K562 (cell line): ENCODE results near the gene FOXA3. TPM values are rescaled to one million over a fixed set of nuclear protein-coding genes. Genes with fewer than 3 reads are reported as not detected.

Experiments
- ATAC-seq: fragments of 200-7000 bp; cut with Tn5 transposase; 3 replicates; pipeline ENCODE4 v1.9.1; 2020; ENCODE audit warnings: moderate library complexity
- BruUV-seq: library from RNA; stranded (reverse); fragments of 400-500 nt; replicated peaks from 2 replicates; lab custom pipeline; 2021; lab: Mats Ljungman, UMichigan
- CTCF ChIA-PET: fragments of 300-600 bp; formaldehyde crosslinking; extraction: SDS; loops from one replicate; lab custom pipeline; 2021; ENCODE audit warnings: low intra/inter-chr PET ratio; lab: Yijun Ruan, JAX
- POLR2A ChIA-PET: fragments of 300-600, 350-650 bp; sonication (Branson Sonifier 250); formaldehyde crosslinking; extraction: SDS; loops from one replicate; lab custom pipeline; 2021; ENCODE audit warnings: antibody characterized with exemption, inconsistent platforms; lab: Yijun Ruan, JAX
- DNase-seq, 4 experiments: peaks; one replicate each; pipeline versions ENCODE4 v3.0.0 to v3.0.0-alpha.2; 2011 to 2018; ENCODE audit warnings: low spot score in 3 of 4, mixed read lengths in 3 of 4; ENCODE audit errors: extremely low read depth in 1 of 4
- FAIRE-seq: peaks from 2 replicates; lab custom pipeline; 2011; peaks lifted over from hg19 to GRCh38; lab: Jason Lieb, UNC
- H2AFZ ChIP-seq: 2 replicates; pipeline ENCODE4 v1.6.0; 2011; ENCODE audit warnings: low read depth, low read length, control low read depth, inconsistent platforms
- H3K27ac ChIP-seq: fragments of 200-600 bp; 3 replicates; pipeline ENCODE4 v1.8.0; 2011; ENCODE audit warnings: low read depth, mild to moderate bottlenecking, control low read depth, inconsistent platforms, low read length, moderate library complexity, mixed read lengths; ENCODE audit errors: extremely low read depth
- H3K27me3 ChIP-seq, 2 experiments: fragments of 300-600 bp in 1 of 2; 2 replicates in 1 of 2; 3 replicates in 1 of 2; pipeline versions ENCODE4 v1.6.0 to v1.8.0; 2011; ENCODE audit warnings: inconsistent platforms in 2 of 2, low read length in 2 of 2, mild to moderate bottlenecking in 1 of 2, mixed read lengths in 1 of 2, moderate library complexity in 1 of 2; ENCODE audit not compliant: control insufficient read depth in 2 of 2, insufficient read depth in 2 of 2
- H3K36me3 ChIP-seq: fragments of 300-600 bp; 3 replicates; pipeline ENCODE4 v1.8.0; 2011; ENCODE audit warnings: mild to moderate bottlenecking, low read length, inconsistent platforms; ENCODE audit not compliant: control insufficient read depth, insufficient read depth
- H3K4me1 ChIP-seq, 2 experiments: fragments of 200-600 bp in 1 of 2; replicated peaks in 1 of 2; 2 replicates in 1 of 2; 3 replicates in 1 of 2; pipeline versions ENCODE4 v1.5.1 to v1.8.0; 2011; ENCODE audit warnings: inconsistent platforms in 2 of 2, low read length in 2 of 2, mild to moderate bottlenecking in 1 of 2, mixed read lengths in 1 of 2, moderate library complexity in 1 of 2; ENCODE audit not compliant: control insufficient read depth in 2 of 2, insufficient read depth in 2 of 2
- H3K4me2 ChIP-seq: 2 replicates; pipeline ENCODE4 v1.6.1; 2011; ENCODE audit warnings: low read length, control low read depth, inconsistent platforms, mixed read lengths; ENCODE audit not compliant: insufficient read depth
- H3K4me3 ChIP-seq: fragments of 200-600 bp; sonication (generic), shearing (Covaris generic); 2 replicates; pipeline ENCODE4 v1.5.1; 2016; ENCODE audit warnings: control low read depth, inconsistent platforms
- H3K79me2 ChIP-seq: fragments of 200-600 bp; 3 replicates; pipeline ENCODE4 v1.8.0; 2011; ENCODE audit warnings: low read length, inconsistent platforms; ENCODE audit not compliant: control insufficient read depth, insufficient read depth
- H3K9ac ChIP-seq, 2 experiments: 2 replicates each; pipeline versions ENCODE4 v1.6.0 to v1.6.1; 2011; ENCODE audit warnings: low read depth in 2 of 2, low read length in 2 of 2, control low read depth in 1 of 2, inconsistent platforms in 1 of 2, mild to moderate bottlenecking in 1 of 2, mixed read lengths in 1 of 2; ENCODE audit not compliant: insufficient read depth in 1 of 2
- H3K9me1 ChIP-seq: one replicate; pipeline ENCODE4 v1.6.0; 2011; ENCODE audit warnings: inconsistent platforms, mild to moderate bottlenecking, low read length, moderate library complexity; ENCODE audit not compliant: control insufficient read depth, insufficient read depth
- H3K9me3 ChIP-seq: replicated peaks from 2 replicates; pipeline ENCODE4 v1.5.1; 2011; ENCODE audit warnings: low read depth, low read length, inconsistent platforms; ENCODE audit not compliant: control insufficient read depth, insufficient read depth
- H4K20me1 ChIP-seq: replicated peaks from 2 replicates; pipeline ENCODE4 v1.6.1; 2011; ENCODE audit warnings: low read length, inconsistent platforms, mixed read lengths; ENCODE audit not compliant: control insufficient read depth, insufficient read depth
- TEAD2 ChIP-seq: fragments of 450-650 bp; IDR thresholded peaks from 2 replicates; pipeline ENCODE4 v1.6.1; 2016; ENCODE audit warnings: missing genetic modification characterization, control low read depth, missing compliant biosample characterization
- ZNF76 ChIP-seq: fragments of 250-450 bp; sonication (Bioruptor Pico); IDR thresholded peaks from 2 replicates; pipeline ENCODE4 v1.4.0; 2020; ENCODE audit warnings: mild to moderate bottlenecking, moderate library complexity, borderline replicate concordance
- WGBS: fragments of 100-300 bp; shearing (Covaris generic); methylation state at CpG from one replicate; pipeline ENCODE4 v1.1.6; 2016; ENCODE audit warnings: low coverage, mixed read lengths; ENCODE audit not compliant: insufficient coverage; ENCODE audit errors: missing lambda C conversion rate; 5-methylcytosine and 5-hydroxymethylcytosine counted together
- in situ Hi-C: fragments of 300-500 bp; cut with MboI; formaldehyde crosslinking; loops from 4 replicates; pipeline ENCODE4 v1.15.0; 2018; ENCODE audit warnings: inconsistent platforms, mixed read lengths
- intact Hi-C: fragments of 100-400 bp; cut with micrococcal nuclease; formaldehyde crosslinking; loops from 2 replicates; pipeline ENCODE4 v1.14.2; 2022
- polyA plus RNA-seq, 8 experiments: library from polyadenylated mRNA; depleted of rRNA in 4 of 8; stranded (reverse) in 5 of 8; unstranded in 3 of 8; fragments of >200 nt; fragmentation: Nextera tagmentation in 2 of 8; fragmentation: Illumina TruSeq in 1 of 8; extraction: Ambion mirVana in 2 of 8; extraction: Trizol in 1 of 8; gene quantifications; 2 replicates each; pipeline versions ENCODE4 v1.2.1 to v1.2.3, GENCODE V29; 2011 to 2014; ENCODE audit warnings: inconsistent platforms in 1 of 8, missing spikeins in 1 of 8
- total RNA-seq, 7 experiments: library from RNA; depleted of rRNA in 6 of 7; stranded (reverse); fragments of >200 nt in 6 of 7; fragmentation: Illumina TruSeq in 2 of 7; extraction: Trizol in 2 of 7; gene quantifications; 2 replicates each; pipeline versions ENCODE4 v1.2.1 to v1.2.3, GENCODE V29; 2011 to 2021; ENCODE audit warnings: low replicate concordance in 1 of 7
- TF ChIP-seq, protein P1 (sequence below): fragments of 450-650 bp; IDR thresholded peaks from 2 replicates; pipeline ENCODE4 v1.6.1; 2018; ENCODE audit not compliant: partially characterized antibody

FOXA3 gene
- total and polyA plus RNA-seq, 9 of the 15 experiments (the other 6 are each of a cell fraction or from before 2014, with no cell fraction given) = 1.3 to 15.5 (median 4.7) TPM

DNA sequence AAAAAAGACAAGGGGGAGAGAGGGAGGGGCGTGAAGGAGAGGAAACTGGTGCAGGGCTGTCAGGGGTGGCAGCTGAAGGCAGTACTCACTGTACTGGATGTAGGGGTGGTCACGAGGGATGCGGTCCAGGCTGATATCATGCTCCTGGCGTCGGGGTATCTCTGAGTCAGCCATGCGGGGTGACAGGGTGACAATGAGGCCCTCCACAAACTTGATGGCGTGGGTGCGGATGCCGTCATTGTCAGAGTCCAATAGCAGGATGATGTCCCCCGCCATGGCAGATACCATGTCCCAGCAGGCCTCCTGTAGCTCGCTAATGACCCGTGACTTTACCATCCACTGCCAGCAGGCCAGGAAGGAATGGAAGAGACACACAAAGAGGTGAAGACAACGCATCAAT lies 16.5 kb upstream of the FOXA3 start:
- WGBS = 93% methylated on average over 13 of the region's 13 CpGs
- FAIRE-seq (no peak), DNase-seq (no peak), ATAC-seq (no peak)
- H4K20me1 ChIP-seq = no peaks in the 10 kb centered on the region
- POLR2A ChIA-PET = interaction anchor here (0.7 kb wide), 1 partner anchor 23 kb away, joined by 3 read pairs; no protein-coding TSS in a partner anchor
- CTCF ChIA-PET = interaction anchor here (0.5 kb wide), 1 partner anchor 36 kb away, joined by 3 read pairs; no protein-coding TSS in a partner anchor
- no peak overlapping the region for H3K4me2 ChIP-seq
- H3K4me1 ChIP-seq = no peaks in the 10 kb centered on the region
- peaks cover 92% of the 10 kb centered on the region for H3K36me3 ChIP-seq
- intact Hi-C loops (no loop called here), in situ Hi-C loops (no loop called here)
- H3K27ac ChIP-seq = no peak overlapping the region
- no peaks in the 10 kb centered on the region for H3K27me3 ChIP-seq
- no peaks in the 10 kb centered on the region for H3K79me2 ChIP-seq
- TF ChIP-seq TEAD2 (no peak), ZNF76 (CRISPR knock-in tag) (no peak)
- TF ChIP-seq, protein P1, sequence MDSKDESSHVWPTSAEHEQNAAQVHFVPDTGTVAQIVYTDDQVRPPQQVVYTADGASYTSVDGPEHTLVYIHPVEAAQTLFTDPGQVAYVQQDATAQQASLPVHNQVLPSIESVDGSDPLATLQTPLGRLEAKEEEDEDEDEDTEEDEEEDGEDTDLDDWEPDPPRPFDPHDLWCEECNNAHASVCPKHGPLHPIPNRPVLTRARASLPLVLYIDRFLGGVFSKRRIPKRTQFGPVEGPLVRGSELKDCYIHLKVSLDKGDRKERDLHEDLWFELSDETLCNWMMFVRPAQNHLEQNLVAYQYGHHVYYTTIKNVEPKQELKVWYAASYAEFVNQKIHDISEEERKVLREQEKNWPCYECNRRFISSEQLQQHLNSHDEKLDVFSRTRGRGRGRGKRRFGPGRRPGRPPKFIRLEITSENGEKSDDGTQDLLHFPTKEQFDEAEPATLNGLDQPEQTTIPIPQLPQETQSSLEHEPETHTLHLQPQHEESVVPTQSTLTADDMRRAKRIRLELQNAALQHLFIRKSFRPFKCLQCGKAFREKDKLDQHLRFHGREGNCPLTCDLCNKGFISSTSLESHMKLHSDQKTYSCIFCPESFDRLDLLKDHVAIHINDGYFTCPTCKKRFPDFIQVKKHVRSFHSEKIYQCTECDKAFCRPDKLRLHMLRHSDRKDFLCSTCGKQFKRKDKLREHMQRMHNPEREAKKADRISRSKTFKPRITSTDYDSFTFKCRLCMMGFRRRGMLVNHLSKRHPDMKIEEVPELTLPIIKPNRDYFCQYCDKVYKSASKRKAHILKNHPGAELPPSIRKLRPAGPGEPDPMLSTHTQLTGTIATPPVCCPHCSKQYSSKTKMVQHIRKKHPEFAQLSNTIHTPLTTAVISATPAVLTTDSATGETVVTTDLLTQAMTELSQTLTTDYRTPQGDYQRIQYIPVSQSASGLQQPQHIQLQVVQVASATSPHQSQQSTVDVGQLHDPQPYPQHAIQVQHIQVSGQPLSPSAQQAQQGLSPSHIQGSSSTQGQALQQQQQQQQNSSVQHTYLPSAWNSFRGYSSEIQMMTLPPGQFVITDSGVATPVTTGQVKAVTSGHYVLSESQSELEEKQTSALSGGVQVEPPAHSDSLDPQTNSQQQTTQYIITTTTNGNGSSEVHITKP = peak; percentile 48
- no peak overlapping the region for H3K4me3 ChIP-seq
- H3K9me1 ChIP-seq = no peaks in the 10 kb centered on the region
- no peak overlapping the region for H2AFZ ChIP-seq
- no peaks in the 10 kb centered on the region for H3K9me3 ChIP-seq
- no TSS peak for BruUV-seq
- no peak overlapping the region for H3K9ac ChIP-seq
